ENCODE data around the gene GLP1R.

Gene GLP1R

GRCh38 chr6:39091220-39091619 is 42.6 kb downstream of the GLP1R start:
- no peak for TF ChIP-seq CTCF (IDR thresholded peaks at IDR 0.05; ENCODE audit: insufficient read depth, low read length, missing control alignments)
- CTCF ChIA-PET = no interaction called here
- H3K4me3 ChIP-seq (ENCODE audit: low read depth, low read length) = no peak overlapping the region
- no peak for DNase-seq (ENCODE audit: low read depth, low spot score)
- POLR2A ChIA-PET = no interaction called here

- H3K4me3 ChIP-seq (ENCODE audit: low read depth, low read length) = no peak overlapping the region
- ChIA-PET CTCF (no interaction called here), POLR2A (no interaction called here)
- no peak for DNase-seq (ENCODE audit: low read depth, low spot score)
- TF ChIP-seq CTCF (IDR thresholded peaks at IDR 0.05; ENCODE audit: insufficient read depth, low read length, missing control alignments) = no peak
These were observed 43.5 kb downstream of the GLP1R start for GRCh38 chr6:39092124-39092523.

GRCh38 chr6:39093149-39093708 is 44.6 kb downstream of the GLP1R start:
- TF ChIP-seq CTCF (IDR thresholded peaks at IDR 0.05; ENCODE audit: insufficient read depth, low read length, missing control alignments) = no peak
- CTCF ChIA-PET = interaction anchor here (1.0 kb wide), 1 partner anchor 210 kb away, joined by 3 read pairs; no protein-coding TSS in a partner anchor
- no peak for DNase-seq (ENCODE audit: low read depth, low spot score)
- no peak overlapping the region for H3K4me3 ChIP-seq (ENCODE audit: low read depth, low read length)
- POLR2A ChIA-PET = no interaction called here

- DNase-seq (ENCODE audit: low read depth, low spot score) = no peak
- no peak overlapping the region for H3K4me3 ChIP-seq (ENCODE audit: low read depth, low read length)
- CTCF ChIA-PET = no interaction called here
- POLR2A ChIA-PET = no interaction called here
- no peak for TF ChIP-seq CTCF (IDR thresholded peaks at IDR 0.05; ENCODE audit: insufficient read depth, low read length, missing control alignments)
These were observed 47.0 kb downstream of the GLP1R start for GRCh38 chr6:39095578-39095977.

GRCh38 chr6:39100358-39100757 is 51.8 kb downstream of the GLP1R start:
- CTCF ChIA-PET = no interaction called here
- no peak for DNase-seq (ENCODE audit: low read depth, low spot score)
- POLR2A ChIA-PET = no interaction called here
- no peak for TF ChIP-seq CTCF (IDR thresholded peaks at IDR 0.05; ENCODE audit: insufficient read depth, low read length, missing control alignments)
- no peak overlapping the region for H3K4me3 ChIP-seq (ENCODE audit: low read depth, low read length)

- POLR2A ChIA-PET = no interaction called here
These were observed 53.7 kb downstream of the GLP1R start for GRCh38 chr6:39102071-39102820.

More at GRCh38 chr6:39102071-39102820, 53.7 kb downstream of the GLP1R start:
- CTCF ChIA-PET = interaction anchor here (1.0 kb wide), 1 partner anchor 201 kb away, joined by 3 read pairs; no protein-coding TSS in a partner anchor
- no peak overlapping the region for H3K4me3 ChIP-seq (ENCODE audit: low read depth, low read length)
- DNase-seq (ENCODE audit: low read depth, low spot score) = peak; percentile 23
- TF ChIP-seq CTCF (IDR thresholded peaks at IDR 0.05; ENCODE audit: insufficient read depth, low read length, missing control alignments) = peak; percentile 33
